ENCODE data around the gene VPREB1.
"Not testable (repeated sequence)": the region's sequence is repeated elsewhere in the genome, so short reads cannot be mapped to it uniquely, and the experiment has no call there.

Gene VPREB1

GRCh38 chr22:22214819-22215329 is 29.7 kb upstream of the VPREB1 start:
- no peak for DNase-seq

GRCh38 chr22:22215659-22216449 is 28.7 kb upstream of the VPREB1 start:
- DNase-seq = no peak

- no peak for DNase-seq
Observed at GRCh38 chr22:22216450-22216959, 28.1 kb upstream of the VPREB1 start.

GRCh38 chr22:22218302-22218701 is 26.3 kb upstream of the VPREB1 start:
- DNase-seq = no peak

GRCh38 chr22:22219140-22219996 is 25.2 kb upstream of the VPREB1 start:
- no peak for DNase-seq

GRCh38 chr22:22221043-22221442 is 23.5 kb upstream of the VPREB1 start:
- not testable (repeated sequence) for DNase-seq

GRCh38 chr22:22226448-22227187 is 18.0 kb upstream of the VPREB1 start:
- no peak for DNase-seq

GRCh38 chr22:22228421-22228820 is 16.2 kb upstream of the VPREB1 start:
- no peak for DNase-seq

GRCh38 chr22:22228921-22229320 is 15.7 kb upstream of the VPREB1 start:
- DNase-seq = no peak

- no peak for DNase-seq
Observed at GRCh38 chr22:22229683-22230420, 14.7 kb upstream of the VPREB1 start.

- no peak for DNase-seq
Observed at GRCh38 chr22:22230438-22230837, 14.1 kb upstream of the VPREB1 start.

- DNase-seq = no peak
Observed at GRCh38 chr22:22233081-22233480, 11.5 kb upstream of the VPREB1 start.

GRCh38 chr22:22235558-22235957 is 9.0 kb upstream of the VPREB1 start:
- no peak for DNase-seq

GRCh38 chr22:22237521-22237920 is 7.1 kb upstream of the VPREB1 start:
- no peak for DNase-seq

GRCh38 chr22:22239311-22239939 is 5.2 kb upstream of the VPREB1 start:
- no peak for DNase-seq

GRCh38 chr22:22241554-22241898 is 3.1 kb upstream of the VPREB1 start:
- no peak for DNase-seq

GRCh38 chr22:22242488-22242887 is 2.1 kb upstream of the VPREB1 start:
- DNase-seq = no peak

- no peak for DNase-seq
Observed at GRCh38 chr22:22243033-22243680, 1.4 kb upstream of the VPREB1 start.

GRCh38 chr22:22245256-22245909 is 797 bp downstream of the VPREB1 start:
- DNase-seq = no peak

GRCh38 chr22:22245935-22246525 is 1.4 kb downstream of the VPREB1 start:
- DNase-seq = no peak
